NCI-H1092 treated with DMSO at 0.1 percent for 48 hours (cell line): ENCODE data around the gene PHACTR3.
A peak's percentile ranks its signal among the peaks of the same experiment; 100 is the strongest.
"Not testable (repeated sequence)": the region's sequence is repeated elsewhere in the genome, so short reads cannot be mapped to it uniquely, and the experiment has no call there.

ENCODE experiments used
- DNase-seq: peaks from one replicate; lab custom pipeline; 2025; lab: John Stamatoyannopoulos, UW

Gene PHACTR3

DNA sequence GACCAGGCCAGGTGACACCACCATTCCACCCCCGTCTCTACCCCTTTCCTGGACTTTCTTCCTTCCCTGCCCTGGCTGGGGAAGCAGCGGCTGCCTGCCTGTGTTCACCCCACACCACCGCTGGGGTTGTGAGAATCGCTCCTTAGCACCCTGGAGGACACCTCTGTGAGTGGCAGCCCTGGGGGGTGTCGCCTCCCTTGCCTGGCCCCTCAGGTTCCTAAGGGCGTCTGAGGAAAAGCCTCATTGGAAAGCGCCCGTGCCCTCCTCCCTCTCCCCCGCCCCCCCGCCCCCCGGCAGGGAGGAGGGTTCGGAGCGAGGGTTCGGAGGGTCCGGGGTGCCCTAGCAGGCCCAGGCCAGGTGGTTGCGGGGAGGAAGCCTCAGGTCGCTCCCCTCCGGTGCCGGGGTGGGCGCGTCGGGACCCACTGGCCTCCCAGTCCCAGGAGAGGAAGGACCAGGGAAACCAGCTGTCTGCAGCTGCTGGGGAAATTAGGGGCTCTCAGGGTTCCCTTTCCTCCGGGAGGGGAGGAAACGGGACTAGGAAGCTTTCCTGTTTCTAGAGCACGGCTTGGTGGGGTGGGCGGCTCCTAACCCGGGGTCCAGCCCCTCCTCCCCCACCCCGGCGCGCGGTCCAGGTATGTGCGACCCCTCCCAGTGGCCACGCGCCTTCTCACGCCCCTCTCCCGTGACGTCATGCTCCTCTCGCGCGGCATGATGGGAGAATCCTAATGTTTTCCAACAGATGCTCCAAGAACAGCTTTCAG is at the start of gene PHACTR3:
TSS of gene PHACTR3 (plus strand) at position 760 of the 761 bp plus-strand sequence. CDS start 475 bp downstream, outside the sequence.
- DNase-seq, result no peak

DNA sequence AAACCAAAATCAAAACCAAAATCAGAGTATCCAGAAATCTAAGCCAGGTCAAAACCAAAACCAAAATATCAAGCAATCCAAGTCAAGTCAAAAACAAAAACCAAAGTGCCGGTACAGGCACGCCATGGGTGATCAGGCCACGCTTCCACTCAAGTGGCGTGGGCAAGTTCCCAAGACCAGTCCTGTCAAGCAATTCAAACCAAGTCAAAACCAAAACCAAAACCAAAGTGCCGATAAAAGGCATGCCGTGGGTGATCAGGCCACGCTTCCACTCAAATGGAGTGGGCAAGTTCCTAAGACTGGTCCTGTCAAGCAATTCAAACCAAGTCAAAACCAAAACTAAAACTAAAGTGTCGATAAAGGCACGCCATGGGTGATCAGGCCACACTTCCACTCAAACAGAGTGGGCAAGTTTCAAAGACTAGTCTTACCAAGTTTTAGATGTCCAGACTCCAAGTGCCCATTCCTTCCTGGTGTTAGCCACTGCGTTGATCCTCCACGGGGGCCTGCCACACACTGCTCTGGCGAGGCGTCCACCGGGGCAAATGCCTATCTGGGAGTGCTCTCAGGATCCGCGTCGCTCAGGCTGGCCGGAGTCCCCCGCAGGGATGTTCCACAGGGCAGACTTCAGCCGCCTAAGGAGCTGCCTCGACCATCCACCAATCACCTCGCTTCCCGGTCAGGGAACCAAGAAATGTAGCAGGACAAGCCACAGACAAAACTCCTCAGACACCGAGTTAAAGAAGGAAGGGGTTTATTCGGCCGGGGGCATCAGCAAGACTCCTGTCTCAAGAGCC is 46.4 kb upstream of the PHACTR3 start:
- DNase-seq, result not testable (repeated sequence)

DNA sequence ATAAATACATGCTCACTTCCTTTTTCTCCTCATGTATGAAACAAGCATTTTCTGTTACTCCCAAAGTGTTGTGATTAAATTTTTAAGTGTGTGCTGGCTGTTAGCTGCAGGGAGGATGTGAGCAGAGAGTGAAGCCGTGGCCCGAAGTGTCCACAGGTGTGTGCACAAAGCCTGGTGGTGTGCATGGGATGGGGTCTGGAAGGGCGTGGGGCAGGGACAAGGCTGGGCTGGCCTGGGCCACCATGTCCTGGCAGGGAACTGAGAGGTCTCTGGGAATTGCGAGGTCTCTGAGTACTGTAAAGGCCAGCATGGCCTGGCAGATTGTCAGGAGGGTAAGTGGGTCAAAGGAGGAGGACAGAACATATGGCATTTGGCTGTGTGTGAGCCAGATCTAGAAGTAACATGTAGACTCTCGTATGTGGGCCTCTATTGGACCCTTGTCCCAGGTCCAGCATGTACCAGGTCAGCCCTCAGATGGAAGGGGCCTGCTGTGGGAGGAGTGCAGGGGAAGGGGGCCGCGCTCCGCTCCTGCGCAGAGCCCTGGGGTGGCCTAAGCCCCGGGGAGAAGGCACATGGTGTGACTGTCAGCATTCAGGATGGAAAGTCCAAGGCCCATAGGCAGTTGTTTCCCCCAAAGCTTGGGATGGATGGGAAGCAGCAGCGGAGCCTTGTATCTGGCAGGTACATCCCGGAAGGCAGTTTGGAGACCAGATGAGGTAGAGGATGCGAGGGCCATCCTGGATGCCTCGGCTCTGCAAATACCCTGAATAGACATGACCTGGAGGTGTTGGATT is 45.1 kb upstream of the PHACTR3 start:
- no peak for DNase-seq

DNA sequence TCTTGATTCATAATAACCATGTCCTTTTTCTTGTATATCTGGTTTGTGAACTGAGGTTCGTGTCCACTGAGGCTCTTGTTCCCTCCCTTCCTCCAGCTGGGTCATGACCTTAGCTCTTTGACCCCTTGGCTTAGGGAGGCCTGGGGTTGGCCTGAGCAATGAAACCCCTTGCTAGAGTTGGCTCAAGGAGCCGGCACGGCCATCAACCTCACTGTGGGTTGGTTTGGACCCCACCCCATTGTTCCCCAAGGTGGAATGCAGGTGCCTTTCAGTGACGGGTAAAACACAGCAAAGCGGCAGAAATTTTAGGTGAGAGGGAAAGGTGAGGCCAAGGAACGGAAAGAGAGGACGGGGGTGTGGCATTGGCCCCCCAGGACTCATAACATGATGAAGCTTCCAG is 44.5 kb upstream of the PHACTR3 start:
- no peak for DNase-seq

DNA sequence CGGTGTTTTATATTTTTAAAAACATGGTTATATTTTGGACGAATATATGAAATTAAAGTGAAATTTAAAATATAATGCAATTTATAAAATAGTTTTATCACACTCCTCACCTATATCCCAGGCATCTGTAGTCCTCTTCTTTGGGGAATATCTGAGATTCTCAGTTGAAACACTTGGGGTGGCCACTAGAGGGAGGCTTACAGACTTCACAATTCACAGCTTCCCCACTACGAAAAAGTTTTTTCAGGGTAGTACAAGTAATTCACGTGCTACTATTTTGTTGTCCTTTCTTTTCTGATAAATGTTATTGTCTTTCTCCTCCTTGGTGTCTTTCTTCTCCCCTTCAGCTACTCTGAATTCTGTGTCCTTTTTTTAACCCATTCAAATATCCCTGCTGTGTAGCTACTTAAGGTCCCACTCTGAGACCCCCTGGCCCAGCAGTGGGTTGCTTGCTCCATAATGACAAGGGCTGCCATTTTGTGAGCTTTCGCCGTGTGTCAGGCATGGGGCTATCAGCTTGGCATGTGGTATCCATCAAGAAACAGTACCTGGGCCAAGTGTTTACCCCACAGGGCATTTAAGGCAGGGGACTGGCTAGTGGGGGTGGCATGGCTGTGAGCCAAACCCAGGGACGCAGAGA is 43.6 kb upstream of the PHACTR3 start:
- DNase-seq, result no peak

DNA sequence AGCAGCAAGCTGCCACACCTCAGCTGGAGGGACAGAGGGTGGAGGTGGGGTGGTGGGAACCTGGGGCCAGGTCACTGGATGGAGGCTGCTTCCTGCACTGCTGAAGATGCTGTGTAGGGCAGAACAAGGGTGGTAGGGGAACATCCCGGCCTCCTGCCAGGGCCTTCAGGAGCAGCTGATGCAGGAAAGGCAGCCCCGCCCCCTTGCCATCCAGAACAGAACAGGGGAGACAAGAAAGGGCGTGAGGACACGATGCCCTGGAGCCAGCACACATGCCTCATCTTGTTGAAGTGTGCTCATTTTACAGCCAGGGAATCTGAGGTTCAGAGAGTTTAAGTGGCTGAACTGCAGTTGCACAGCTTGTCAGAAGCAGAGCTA is 43.1 kb upstream of the PHACTR3 start:
- DNase-seq, result no peak

DNA sequence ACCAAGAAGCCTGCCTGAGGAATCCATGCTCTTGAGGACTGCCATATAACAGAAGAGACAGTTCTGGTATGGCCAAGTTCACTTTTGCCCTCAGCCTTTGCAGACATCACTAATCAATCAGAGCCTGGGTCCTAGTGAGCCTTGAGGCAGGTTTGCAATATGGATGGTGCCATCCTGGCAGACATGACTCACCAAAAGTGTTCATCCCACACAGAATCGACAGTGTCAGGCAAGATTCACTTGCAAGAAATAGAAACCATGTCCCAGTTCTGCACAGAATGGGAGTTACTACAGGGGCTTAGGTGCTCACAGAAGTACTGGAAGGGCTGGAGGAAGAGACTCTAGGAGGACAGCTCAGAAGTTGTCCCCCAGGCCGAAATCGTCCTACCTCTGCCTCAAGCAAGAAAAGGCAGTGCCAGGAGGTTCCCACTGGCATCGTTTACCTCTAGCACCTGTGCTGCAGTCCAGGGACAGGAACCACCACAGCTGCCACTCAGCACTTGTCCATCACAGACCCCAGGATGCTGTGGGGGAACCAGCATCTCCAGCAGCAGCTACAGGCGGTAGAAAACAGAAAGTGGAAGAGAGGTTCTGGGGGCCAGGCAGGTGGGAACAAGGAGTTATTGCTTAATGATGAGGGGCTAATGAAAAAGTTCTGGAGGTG is 42.6 kb upstream of the PHACTR3 start:
- DNase-seq, result no peak

DNA sequence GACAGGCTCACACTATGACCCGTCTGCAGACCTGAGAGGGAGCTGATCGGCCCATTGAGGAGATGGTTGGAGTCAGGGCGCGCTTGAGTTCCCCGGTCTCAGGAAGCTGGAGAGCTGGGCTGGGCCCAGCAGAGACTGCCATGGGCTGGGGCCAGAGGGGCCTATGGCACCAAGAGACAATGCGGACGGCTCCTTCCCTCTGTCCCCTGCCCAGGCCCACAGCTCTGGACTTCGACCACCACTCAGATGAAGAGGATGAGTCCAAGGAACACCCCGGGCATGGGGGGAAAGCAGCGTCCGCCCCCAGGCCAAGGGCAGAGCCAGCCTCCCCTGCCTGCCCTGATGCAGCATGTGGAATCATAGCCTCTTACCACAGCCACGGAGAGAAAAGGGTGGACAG is 40.2 kb upstream of the PHACTR3 start:
- no peak for DNase-seq

DNA sequence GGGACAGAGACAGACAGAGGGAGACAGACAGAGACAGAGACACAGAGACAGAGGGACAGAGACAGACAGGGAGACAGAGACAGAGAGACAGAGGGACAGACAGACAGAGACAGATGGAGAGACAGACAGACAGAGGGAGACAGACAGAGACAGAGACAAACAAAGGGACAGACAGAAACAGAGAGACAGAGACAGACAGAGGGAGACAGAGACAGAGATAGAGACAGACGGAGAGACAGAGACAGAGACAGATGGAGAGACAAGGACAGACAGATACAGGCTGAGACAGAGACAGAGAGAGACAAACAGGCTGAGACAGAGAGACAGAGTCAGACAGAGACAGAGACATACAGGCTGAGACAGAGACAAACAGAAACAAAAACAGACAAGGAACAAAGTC is 39.4 kb upstream of the PHACTR3 start:
- DNase-seq, result no peak

DNA sequence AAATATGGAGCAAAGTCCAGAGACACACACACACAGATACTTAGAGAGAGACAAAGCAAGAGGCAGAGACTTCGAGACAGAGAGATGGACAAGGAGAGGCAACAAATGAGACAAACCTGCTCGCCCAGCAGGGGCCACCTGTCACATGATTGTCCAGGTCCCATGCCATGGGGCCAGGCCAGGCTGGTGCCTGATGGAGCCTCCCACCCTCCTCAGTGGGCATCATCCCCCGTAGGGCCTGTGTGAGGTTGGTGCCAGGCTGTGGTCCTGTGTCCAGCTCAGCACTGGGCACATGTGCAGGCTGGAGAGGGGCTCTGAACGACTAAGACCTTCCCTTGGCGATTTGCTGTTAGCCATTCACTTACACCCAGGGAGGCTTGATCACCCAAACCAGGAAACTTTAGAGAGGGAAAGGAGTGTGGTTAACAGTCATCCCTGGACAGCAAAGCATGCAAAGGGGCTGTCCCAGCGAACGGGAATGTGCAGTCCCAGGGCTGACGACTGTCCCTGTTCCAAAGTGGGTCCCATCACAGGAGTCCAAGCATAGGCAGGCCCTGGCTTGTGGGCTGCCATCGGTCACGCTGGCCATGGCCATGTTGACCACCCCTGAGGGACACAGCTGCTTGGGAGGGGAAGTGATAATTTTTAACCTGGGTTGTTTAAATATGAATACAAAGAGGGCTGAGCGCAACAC is 38.4 kb upstream of the PHACTR3 start:
- no peak for DNase-seq

DNA sequence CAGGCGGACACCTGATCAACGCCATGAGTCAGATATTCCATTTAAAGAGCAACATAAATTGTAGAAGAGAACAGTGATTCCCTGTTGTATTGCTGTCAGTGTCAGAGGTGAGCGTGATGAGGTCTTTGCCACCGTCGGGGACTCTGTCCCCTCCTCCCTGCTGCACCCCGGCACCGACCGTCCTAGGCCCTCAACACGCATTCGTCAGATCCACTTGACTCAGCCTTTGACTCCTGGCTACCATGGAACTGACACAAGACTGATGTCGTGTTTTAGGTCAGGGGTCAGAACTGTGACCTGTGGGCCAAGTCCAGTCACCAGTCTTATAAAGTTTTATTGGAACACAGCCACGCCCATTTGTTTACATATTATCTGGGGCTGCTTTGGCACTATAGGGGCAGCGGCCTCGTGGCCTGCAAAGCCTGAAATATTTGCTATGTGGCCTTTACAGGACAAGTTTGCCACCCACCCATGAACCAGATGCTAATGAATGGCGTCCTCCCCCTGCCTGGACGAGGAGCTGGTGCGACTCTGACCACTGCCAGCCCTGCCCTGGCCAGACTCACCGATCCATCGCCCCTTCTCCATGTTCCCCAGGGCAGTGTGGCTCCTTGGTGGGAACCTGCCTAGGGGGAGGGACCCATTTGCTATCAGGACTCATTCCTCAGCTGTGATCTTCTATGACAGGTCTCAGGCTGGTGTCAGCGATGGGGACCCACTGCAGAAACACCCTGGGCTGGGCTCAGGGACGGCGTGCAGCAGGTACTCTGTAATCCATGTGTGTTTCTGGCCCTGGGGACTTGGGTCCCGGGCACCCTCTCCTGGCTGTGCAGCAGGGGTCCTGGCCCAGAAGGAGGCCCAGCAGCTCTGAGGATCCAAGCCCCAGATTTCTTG is 37.5 kb upstream of the PHACTR3 start:
- no peak for DNase-seq

DNA sequence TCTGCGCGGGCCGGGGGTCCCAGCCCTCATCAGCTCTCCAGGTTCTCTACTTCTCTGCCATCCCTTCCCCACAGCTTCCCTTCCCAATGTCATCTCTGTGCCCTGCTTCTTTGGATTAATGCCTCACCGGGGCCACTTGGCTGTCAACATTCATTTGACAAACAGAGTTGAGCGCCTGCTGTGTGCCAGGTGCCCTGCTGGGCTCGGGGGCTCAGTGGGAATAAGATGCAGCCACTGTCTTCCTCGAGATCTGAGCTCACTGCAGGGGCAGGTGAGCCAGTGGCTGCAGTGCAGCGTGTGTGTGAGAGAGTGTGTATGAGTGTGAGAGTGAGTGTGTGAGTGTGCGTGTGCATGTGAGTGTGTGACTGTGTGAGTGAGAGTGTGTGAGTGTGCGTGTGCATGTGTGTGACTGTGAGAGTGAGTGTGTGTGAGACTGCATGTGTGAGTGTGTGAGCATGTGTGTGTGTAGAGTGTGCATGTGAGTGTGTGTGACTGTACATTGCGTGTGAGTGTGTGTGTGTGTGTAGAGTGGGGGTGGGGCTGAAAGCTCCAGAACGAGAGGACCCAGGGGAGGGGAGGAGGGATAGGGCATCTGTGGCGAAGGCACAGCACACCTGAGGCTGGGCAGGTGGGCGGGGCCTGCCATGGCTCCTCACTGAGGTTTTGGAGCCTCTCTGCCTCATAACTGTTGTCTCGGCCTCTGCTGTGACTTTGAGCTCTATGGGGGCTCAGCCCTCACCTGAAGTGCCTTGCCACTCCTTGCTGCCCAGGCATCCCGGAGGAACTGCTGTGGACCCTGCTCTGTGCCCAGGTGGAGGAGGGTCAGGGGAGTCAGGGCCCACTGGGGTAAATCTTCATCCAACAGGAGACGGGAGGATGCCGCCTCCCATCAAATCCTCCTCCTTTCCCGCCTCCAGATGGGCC is 36.5 kb upstream of the PHACTR3 start:
- no peak for DNase-seq

DNA sequence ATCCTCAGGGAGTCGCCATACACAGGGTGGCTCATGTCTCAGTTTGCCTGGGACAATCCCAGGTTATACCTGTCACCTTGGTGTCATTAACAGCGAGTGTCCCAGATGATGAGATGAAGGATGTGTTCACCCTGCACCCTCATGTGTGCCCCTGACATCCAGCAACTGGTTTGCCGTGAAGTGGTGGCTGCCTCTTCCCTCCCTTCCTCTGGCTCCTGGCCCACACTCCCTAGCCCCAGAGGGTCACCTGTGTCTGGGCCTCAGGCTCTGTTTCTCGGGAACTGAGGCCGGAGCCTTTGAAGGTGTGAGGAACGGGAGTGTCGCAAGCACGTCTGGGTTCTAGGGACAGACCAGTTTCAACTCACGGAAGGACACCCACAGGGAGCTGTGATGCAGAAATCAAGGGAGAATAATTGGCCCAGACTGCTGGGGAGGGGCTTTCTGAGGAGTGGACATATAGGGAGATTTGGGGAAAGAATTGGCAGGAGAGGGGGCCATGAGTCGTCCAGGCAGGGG is 35.8 kb upstream of the PHACTR3 start:
- DNase-seq, result no peak

DNA sequence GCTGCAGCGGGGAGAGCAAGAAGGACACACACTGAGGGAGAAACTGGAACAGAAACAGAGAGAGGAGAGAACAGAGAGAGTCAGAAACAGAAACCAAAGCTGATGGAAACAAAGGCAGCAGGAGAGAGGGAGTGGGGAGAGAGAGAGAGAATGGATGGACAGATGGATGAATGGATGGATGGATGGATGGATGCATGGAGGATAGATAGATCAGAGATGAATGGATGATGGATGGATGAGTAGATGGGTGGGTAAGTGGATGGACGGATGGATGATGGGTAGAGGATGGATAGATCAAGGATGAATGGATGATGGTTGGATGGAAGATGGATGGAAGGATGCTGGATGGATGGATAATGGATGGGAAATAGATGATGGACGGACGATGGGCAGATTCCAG is 35.0 kb upstream of the PHACTR3 start:
- no peak for DNase-seq

DNA sequence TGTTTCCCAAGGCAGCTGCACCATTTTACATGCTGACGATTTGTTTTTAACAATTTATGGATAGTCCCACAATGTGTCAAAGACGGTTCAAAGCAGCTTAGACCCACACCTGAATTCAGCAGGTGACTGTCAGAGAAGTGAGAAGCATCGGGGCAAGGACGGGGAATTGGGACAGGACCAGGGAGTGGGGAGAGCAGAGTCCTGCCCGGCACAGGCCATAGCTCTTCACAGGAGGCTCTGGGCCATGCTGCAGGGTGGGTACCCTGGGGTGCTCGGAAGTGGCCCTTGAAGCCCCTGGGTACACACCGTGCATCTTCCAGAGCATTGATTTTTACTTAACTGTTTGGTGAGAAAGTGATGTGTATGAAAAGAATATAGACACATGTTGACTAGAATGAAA is 33.2 kb upstream of the PHACTR3 start:
- DNase-seq, result no peak

DNA sequence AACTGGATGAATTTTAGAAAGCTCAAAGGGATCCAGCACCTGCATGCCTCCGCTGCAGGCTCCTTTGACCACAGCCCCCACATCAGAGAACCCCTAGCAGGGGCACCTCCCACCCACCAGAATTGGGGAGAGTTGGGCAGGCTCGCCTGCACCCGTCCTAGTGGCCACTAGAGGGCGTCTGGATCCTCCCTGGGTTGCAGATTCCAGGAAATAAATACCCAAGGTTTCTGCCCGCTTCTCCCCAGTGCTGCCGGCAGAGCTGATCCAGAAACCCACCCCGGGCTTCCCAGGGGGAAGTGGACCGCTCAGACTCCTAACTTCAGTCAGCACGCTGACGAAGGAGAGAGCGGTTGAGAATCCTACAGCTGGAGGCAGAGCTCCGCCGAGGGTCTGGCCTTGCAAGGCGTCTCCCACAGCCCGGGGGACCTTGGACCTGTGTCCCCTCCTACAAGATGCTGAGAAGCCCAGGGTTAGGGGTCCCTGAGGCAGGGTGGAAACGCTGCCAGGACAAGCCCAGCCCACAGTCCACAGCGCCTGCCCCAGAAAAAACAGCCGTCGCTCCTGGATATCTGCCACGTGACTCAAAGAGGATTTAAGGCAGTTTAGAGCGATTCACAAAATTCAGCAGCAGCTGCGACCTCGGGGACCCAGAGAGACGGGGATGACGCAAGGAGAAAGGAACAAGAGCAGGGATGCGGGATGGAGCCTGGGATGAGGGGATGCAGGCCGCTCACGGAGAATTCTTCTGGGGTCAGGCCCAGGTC is 32.6 kb upstream of the PHACTR3 start:
- DNase-seq, result peak; percentile 24

DNA sequence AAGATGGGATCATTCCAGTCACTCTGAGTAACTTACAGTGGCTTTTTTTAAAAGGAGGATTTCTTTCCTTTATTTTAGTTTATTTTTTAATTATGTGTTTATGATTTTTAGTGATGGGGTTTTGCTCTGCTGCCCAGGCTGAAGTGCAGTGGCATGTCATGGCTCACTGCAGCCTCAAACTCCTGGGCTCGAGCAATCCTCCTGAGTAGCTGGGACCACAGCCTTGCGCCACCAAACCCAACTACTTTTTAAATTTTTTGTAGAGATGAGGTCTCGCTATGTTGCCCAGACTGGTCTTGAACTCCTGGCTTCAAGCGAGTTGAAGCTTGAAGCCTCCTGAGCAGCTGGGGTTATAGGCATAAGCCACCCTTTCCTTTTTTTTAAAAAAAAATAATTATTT is 31.8 kb upstream of the PHACTR3 start:
- no peak for DNase-seq

DNA sequence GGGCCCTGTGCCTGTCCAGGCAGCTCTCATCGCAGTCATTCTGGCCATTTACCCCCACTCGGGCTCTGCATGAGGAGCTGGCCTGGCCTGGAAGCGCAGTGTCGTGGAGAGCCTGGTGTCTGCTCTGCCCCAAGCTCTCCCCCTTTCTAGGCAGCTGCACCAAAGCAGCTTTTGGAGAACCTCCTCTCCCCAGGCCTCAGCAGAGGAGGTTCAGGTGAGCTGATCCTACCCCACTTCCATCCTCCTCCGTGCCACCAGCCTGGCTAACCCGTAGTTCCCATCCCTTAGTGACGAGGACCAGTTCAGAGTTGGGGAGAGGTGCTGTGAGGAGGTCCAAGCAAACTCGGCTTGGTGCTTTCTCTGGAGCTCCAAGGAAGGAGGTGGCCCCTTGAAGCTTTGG is 30.5 kb upstream of the PHACTR3 start:
- DNase-seq, result no peak
